ENCODE results near the gene ACSL1.

ACSL1 gene

DNA sequence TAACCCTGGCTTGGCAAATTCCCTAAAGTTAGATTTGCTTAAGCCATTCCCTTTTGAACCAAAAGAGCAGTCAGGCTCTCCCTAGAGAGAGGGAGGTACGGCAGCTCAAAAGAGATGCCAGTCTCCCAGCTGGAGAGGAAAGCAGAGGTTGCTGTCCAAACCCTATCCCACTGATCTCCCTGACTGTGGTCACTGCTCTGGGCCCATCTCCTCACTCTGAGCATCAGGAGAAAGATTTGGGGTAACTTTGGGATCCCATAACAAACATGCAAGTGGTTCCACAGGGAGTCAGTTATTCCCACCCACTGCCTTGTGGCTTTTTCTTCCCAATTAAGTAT, 17.1 kb downstream of the ACSL1 start:
- Mint-ChIP-seq H3K4me3 (no peak overlapping the region), H3K27me3 (no peaks in the 10 kb centered on the region), H3K9me3 (no peaks in the 10 kb centered on the region), H3K27ac (no peak overlapping the region), H3K4me1 (ENCODE audit: low read depth) (peaks cover 17% of the 10 kb centered on the region), H3K36me3 (ENCODE audit: low read depth) (peaks cover 9% of the 10 kb centered on the region)

DNA sequence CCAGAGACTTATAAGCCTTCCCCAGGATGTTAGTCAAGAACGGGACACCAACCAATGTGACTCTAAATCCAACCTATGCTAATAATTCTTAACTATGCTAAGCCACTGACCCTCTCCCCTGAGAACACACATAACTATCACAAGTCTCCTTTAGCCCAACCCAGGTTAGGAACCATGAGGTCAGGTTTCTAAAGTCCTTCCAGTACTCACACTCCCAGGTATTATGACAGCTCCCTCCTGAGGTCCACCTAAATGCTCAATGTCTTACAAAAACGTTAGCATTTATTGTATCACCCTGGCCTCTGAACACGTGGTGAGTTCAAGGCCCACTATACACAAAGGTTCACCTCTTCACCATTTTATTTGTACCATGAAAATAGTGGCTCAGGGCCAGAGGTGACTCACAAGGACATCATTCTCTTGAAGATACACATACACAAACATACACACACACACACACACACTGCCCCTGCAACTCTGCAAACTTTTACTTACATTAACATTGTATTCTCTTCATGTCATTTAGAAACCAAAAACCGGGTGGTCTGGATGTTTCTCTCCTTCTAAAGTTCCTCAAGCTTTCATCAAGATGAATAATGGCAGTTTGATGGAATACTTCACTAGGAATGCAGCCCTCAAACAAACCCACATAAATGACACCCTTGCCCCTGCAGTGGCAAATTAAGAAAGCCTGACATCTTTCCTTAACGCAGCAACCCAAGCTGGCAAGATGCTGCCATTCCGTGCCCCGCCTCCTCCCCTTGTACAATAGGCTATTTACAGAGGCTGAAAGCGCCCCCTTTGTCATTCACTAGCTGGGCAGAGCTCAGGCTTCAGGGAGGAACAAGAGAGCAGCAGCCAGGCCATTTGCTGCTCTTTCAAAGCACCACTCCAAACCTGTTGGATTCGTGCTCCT, 17.7 kb downstream of the ACSL1 start:
- Mint-ChIP-seq H3K27ac (no peak overlapping the region), H3K9me3 (no peaks in the 10 kb centered on the region), H3K36me3 (ENCODE audit: low read depth) (peaks cover 6% of the 10 kb centered on the region), H3K4me1 (ENCODE audit: low read depth) (peaks cover 16% of the 10 kb centered on the region), H3K4me3 (no peak overlapping the region), H3K27me3 (no peaks in the 10 kb centered on the region)

- no peaks in the 10 kb centered on the region for H3K27me3 Mint-ChIP-seq
- no peak overlapping the region for H3K27ac Mint-ChIP-seq
- no peak overlapping the region for H3K4me3 Mint-ChIP-seq
- H3K36me3 Mint-ChIP-seq (ENCODE audit: low read depth) = peaks cover 9% of the 10 kb centered on the region
- peaks cover 13% of the 10 kb centered on the region for H3K4me1 Mint-ChIP-seq (ENCODE audit: low read depth)
- H3K9me3 Mint-ChIP-seq = no peaks in the 10 kb centered on the region
These were observed 18.5 kb downstream of the ACSL1 start for GRCh38 chr4:184807256-184807655.

DNA sequence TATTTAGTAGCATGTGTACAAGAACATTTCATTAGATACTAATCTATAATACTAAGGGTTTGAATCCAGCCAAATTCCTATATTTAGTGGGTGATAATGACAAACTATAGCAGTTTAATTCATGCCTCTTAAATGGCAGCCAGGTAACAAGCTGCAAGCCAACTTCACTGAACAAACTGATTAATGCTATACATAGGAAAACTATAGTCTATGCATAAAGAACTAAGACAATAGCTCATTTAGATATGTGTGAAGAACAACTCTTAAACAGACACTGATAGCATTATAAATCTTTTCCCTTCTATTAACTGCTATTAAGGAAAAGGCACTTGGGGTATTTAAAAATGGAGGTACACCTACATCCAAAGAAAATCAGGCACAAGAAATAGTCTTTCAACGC, 19.1 kb downstream of the ACSL1 start:
- no peaks in the 10 kb centered on the region for H3K9me3 Mint-ChIP-seq
- peaks cover 13% of the 10 kb centered on the region for H3K4me1 Mint-ChIP-seq (ENCODE audit: low read depth)
- H3K27ac Mint-ChIP-seq = no peak overlapping the region
- no peaks in the 10 kb centered on the region for H3K27me3 Mint-ChIP-seq
- H3K4me3 Mint-ChIP-seq = no peak overlapping the region
- peaks cover 9% of the 10 kb centered on the region for H3K36me3 Mint-ChIP-seq (ENCODE audit: low read depth)

DNA sequence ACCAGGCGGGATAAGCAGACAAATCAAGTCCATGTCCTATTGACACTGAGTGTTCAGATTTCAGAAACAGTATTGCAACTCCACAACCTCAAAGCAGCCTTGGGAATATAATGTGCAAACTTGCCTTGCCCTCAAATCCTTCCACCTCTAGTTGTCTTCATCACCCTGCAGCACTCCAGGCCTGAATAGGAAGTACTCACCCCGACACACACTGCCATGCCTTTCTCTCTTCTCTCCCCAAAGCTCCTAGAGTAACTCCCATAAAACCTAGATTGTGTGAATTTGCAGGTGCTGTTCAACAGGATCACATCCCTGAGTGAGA, 19.6 kb downstream of the ACSL1 start:
- Mint-ChIP-seq H3K4me1 (ENCODE audit: low read depth) (peaks cover 10% of the 10 kb centered on the region), H3K27me3 (no peaks in the 10 kb centered on the region), H3K4me3 (no peak overlapping the region), H3K9me3 (no peaks in the 10 kb centered on the region), H3K27ac (no peak overlapping the region), H3K36me3 (ENCODE audit: low read depth) (peaks cover 9% of the 10 kb centered on the region)

DNA sequence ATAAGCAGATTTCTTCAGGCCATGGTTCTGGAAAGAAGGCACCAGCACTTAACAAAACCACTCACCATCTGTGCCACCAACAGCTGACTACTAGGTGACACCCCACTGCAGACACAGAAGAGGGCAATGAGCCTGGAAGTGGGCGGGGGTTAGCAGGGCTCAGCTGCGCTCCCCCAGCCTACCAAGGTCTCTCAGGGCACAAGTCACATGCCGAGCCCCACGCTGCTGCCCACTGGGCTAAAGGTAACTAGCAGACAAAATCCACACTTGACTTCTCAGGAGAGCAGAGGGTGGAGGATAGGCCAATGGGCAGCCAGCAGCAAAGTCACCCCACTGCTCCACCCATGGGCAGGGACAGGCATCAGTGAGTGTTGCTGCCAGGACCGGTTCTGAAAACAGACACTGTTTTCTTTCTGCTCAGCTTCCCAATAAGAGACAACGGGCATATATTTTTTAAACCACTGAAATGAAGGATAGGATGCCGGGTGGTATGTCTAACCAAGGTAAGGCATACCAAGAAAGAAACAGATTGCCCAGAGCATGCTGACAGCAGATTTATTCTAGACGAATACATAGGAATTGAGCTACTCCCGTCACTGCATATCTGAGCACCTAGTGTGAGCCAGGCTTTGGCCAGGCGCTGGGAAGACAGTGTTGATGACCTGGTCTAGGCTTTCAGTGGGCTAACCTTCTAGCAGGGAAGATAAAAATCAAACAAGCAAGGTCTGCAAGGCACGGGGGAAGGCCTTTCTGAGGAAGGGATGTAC, 20.1 kb downstream of the ACSL1 start:
- H3K4me3 Mint-ChIP-seq = no peak overlapping the region
- H3K27ac Mint-ChIP-seq = no peak overlapping the region
- no peaks in the 10 kb centered on the region for H3K27me3 Mint-ChIP-seq
- peaks cover 9% of the 10 kb centered on the region for H3K36me3 Mint-ChIP-seq (ENCODE audit: low read depth)
- no peaks in the 10 kb centered on the region for H3K9me3 Mint-ChIP-seq
- H3K4me1 Mint-ChIP-seq (ENCODE audit: low read depth) = peaks cover 9% of the 10 kb centered on the region

- Mint-ChIP-seq H3K27ac (no peak overlapping the region), H3K4me1 (ENCODE audit: low read depth) (no peaks in the 10 kb centered on the region), H3K9me3 (no peaks in the 10 kb centered on the region), H3K4me3 (no peak overlapping the region), H3K36me3 (ENCODE audit: low read depth) (peaks cover 9% of the 10 kb centered on the region), H3K27me3 (no peaks in the 10 kb centered on the region)
These were observed 21.1 kb downstream of the ACSL1 start for GRCh38 chr4:184804621-184805020.

DNA sequence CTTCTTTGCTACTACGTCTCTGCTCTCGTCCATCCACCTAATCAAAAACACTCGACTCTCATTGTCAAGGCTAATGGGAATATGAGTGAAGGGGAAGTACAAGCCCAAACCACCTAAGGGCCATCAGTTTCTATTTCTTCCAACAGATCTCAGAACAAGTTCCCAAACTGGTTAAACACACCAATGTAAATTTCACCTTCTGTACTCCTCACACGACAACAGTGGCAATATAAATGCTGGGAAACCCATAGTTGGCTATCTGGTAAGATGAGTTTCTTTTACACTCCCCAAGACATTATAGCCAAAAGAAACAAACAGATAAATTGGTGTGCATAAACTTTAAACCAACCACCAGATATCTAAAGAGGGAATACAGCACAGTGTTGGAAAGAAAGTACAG, 21.9 kb downstream of the ACSL1 start:
- peaks cover 13% of the 10 kb centered on the region for H3K36me3 Mint-ChIP-seq (ENCODE audit: low read depth)
- peak overlapping the region; percentile 27 for H3K27ac Mint-ChIP-seq
- no peak overlapping the region for H3K4me3 Mint-ChIP-seq
- H3K9me3 Mint-ChIP-seq = no peaks in the 10 kb centered on the region
- H3K27me3 Mint-ChIP-seq = no peaks in the 10 kb centered on the region
- H3K4me1 Mint-ChIP-seq (ENCODE audit: low read depth) = no peaks in the 10 kb centered on the region

- Mint-ChIP-seq H3K27me3 (no peaks in the 10 kb centered on the region), H3K36me3 (ENCODE audit: low read depth) (peaks cover 16% of the 10 kb centered on the region), H3K27ac (no peak overlapping the region), H3K4me3 (no peak overlapping the region), H3K4me1 (ENCODE audit: low read depth) (no peaks in the 10 kb centered on the region), H3K9me3 (no peaks in the 10 kb centered on the region)
These were observed 22.6 kb downstream of the ACSL1 start for GRCh38 chr4:184803133-184803532.

- H3K27me3 Mint-ChIP-seq = no peaks in the 10 kb centered on the region
- no peak overlapping the region for H3K27ac Mint-ChIP-seq
- no peaks in the 10 kb centered on the region for H3K4me1 Mint-ChIP-seq (ENCODE audit: low read depth)
- H3K36me3 Mint-ChIP-seq (ENCODE audit: low read depth) = peaks cover 19% of the 10 kb centered on the region
- no peak overlapping the region for H3K4me3 Mint-ChIP-seq
- no peaks in the 10 kb centered on the region for H3K9me3 Mint-ChIP-seq
These were observed 23.1 kb downstream of the ACSL1 start for GRCh38 chr4:184802697-184803015.

- peaks cover 26% of the 10 kb centered on the region for H3K36me3 Mint-ChIP-seq (ENCODE audit: low read depth)
These were observed 23.7 kb downstream of the ACSL1 start for GRCh38 chr4:184801781-184802696.

DNA sequence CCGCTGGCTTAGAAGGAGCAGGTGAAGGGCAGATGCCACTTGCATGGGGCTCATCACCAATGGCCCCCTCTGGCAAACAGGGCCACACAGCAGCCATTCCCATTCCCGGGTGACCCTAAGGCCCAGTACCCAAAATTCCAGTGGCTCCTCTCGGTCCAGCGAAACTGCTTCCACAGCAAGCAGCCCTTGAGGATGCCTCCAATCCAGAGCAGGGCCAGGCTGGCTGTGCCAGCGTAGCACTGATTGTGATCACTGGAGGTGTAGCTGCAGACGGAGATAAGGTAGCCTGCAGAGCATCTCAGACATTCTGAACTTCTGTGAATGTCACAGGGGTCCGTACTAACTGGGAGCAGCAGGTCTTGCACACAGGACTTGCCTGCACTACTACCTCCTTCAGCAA, 27.3 kb downstream of the ACSL1 start:
- Mint-ChIP-seq H3K36me3 (ENCODE audit: low read depth) (peaks cover 34% of the 10 kb centered on the region), H3K4me1 (ENCODE audit: low read depth) (peaks cover 15% of the 10 kb centered on the region), H3K4me3 (no peak overlapping the region), H3K9me3 (no peaks in the 10 kb centered on the region), H3K27ac (no peak overlapping the region), H3K27me3 (peaks cover 8% of the 10 kb centered on the region)

More at GRCh38 chr4:184801781-184802696, 23.7 kb downstream of the ACSL1 start:
- no peaks in the 10 kb centered on the region for H3K27me3 Mint-ChIP-seq
- no peaks in the 10 kb centered on the region for H3K4me1 Mint-ChIP-seq (ENCODE audit: low read depth)
- no peaks in the 10 kb centered on the region for H3K9me3 Mint-ChIP-seq
- H3K4me3 Mint-ChIP-seq = no peak overlapping the region
- H3K27ac Mint-ChIP-seq = no peak overlapping the region

GRCh38 chr4:184796906-184797305, 28.9 kb downstream of the ACSL1 start:
- Mint-ChIP-seq H3K27ac (no peak overlapping the region), H3K4me3 (no peak overlapping the region), H3K4me1 (ENCODE audit: low read depth) (peaks cover 31% of the 10 kb centered on the region), H3K36me3 (ENCODE audit: low read depth) (peaks cover 29% of the 10 kb centered on the region), H3K27me3 (peaks cover 8% of the 10 kb centered on the region), H3K9me3 (no peaks in the 10 kb centered on the region)

DNA sequence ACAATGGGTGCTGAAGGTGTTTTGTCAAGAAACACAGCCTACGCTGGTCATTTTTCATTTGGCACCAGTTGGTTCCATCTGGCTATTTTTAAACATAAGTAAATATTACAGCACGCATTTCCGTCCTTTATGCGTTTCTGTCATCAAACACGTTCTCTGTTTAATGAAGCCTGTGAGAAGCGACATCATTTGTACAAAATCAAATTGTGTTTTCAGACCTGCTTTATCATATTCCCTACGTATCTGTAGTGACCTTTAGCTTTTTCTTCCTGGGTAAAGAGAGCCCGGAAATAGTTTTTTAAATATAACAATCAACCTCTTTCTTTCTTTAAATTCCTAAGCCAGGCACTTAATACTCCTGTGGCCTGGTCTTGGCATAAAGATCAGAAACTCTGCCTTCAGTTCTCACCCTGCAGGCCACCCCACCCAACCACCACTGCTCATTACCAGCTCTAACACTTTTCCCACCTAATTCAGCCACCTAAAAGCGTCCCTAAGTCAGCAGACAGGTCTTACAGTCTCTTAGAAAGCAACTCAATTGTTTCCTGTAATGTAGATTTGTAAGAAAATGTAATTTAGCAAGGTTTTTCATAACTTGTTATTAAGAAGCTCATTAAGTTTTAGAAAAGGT, 30.4 kb downstream of the ACSL1 start:
- H3K27ac Mint-ChIP-seq = no peak overlapping the region

More for the DNA sequence above, 30.4 kb downstream of the ACSL1 start:
- Mint-ChIP-seq H3K4me3 (no peak overlapping the region), H3K27me3 (peaks cover 8% of the 10 kb centered on the region), H3K4me1 (ENCODE audit: low read depth) (peaks cover 36% of the 10 kb centered on the region), H3K36me3 (ENCODE audit: low read depth) (peaks cover 29% of the 10 kb centered on the region), H3K9me3 (no peaks in the 10 kb centered on the region)
